CD4-positive, alpha-beta T cell treated with Interleukin-15 for 4 hours (primary cell): Measurements from ENCODE around the gene MYH1.
"Not testable (repeated sequence)": the region's sequence is repeated elsewhere in the genome, so short reads cannot be mapped to it uniquely, and the experiment has no call there.

ENCODE experiments used
- DNase-seq: peaks from one replicate; pipeline ENCODE4 v3.0.0-alpha.2; 2020; ENCODE audit warnings: low spot score

MYH1 gene

GRCh38 chr17:10518271-10519037 is at the start of gene MYH1:
Gene MYH1, minus strand, starts transcription at chr17:10518542. Its CDS starts 1,900 bp downstream, at chr17:10516642.
- no peak for DNase-seq

GRCh38 chr17:10563991-10564660 is 45.8 kb upstream of the MYH1 start:
- DNase-seq = no peak

GRCh38 chr17:10558049-10558448 is 39.7 kb upstream of the MYH1 start:
- no peak for DNase-seq

DNA sequence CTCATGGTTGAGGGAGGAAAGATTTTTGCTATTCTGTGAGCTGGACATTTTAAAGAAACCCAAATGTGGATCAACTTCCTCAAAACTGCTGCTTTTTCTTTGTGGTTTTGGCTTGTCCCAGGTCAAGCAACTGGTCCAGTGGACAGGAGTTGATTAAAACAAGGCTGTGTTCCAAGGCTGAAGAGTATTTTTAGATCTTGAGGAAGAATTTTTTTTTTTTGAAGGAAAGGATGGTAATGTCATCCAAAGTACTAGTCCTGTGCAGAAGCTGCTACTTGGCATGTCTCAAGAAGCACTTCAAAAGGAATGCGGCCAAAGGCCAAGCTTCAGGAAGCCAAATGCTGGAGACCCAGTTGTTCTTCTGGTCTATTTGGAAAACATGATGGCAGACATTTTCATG is 39.1 kb upstream of the MYH1 start:
- no peak for DNase-seq

DNA sequence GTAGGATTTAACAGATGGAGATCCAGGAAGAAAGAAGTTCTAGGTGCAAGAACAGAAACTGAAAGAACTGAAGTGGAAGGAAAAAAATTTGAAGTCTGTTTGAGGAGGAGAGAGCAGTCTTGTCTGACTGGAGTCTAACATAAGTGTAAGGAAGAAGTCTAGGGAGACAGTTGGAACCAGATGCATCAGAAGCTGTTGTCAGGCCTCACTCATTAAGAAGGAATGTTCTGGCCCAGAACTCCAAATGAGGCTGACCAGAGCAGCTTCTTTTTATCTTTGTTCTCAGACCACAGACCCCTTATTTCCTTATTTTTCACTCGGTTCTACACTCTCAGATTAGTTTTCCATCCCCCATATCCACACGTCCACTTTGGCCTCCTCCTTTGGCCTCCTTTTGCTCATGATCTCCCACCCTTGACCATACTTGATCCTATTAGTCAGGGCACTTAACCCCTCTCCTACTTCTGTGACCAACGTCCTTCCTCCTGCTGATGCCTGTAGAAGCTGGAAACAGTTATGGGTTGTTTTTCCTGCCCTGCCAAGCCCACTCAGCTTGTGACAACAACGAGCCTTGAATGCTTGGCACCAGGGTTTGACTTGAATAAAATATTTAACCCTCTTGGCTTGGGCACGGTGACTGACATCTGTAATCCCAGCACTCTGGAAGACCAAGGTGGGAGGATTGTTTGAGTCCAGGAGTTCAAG is 38.1 kb upstream of the MYH1 start:
- no peak for DNase-seq

DNA sequence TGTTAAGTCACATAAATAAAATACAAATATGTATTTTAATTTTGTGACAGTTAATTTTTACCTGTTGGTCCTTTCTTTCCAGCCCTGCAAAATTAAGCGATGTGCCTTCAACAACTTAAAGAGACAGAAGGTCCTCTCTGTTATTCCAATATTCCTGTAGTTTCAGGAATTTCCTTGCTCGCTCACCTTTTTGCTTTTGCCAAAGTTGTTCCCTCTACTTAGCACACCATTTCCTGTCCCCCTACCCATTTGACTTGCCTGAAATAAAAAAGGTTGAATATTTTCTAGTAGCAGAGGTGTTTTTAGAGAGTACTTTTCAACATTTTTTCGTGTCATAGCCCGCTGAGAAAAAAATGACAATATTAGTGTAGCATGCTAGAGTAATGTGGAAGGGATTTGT is 31.7 kb upstream of the MYH1 start:
- DNase-seq = no peak

DNA sequence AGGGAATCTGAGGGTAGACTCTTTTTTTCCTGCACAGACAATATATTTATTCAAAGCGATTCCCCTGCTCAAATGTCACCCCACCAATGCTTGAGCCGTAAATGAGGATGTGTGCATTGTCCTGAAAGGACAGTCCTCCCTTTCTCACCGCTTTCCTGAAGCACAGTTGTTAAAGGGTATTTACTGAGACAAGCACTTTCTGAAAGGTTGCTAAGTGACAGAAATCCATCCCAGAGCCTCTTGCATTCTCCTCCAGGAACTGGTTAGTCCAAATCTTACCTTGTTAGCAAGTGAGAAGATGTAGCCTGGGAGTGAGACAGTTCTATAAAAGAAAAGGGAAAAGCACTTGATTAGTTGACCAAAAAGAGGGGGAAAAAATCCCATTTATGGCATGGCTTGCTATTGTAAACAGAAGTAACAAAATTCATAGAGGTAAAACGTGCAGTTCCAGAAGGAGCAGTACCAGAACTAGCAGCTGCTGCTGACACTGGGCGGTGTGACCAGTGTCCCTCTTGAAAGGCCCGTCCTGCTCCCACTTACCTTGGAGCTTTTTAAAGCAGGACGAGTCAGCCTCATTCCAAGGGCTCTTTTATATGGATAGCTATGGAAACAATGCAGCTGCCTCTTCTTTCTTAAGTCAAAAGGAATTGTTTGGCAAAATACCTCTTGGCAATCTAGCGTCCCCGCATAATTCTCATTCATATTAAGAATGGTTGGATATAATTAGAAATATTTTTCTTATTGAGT is 30.9 kb upstream of the MYH1 start, which contains the start of gene MYH2:
Gene MYH2 (minus strand): TSS at position 563 of the 747 bp plus-strand sequence. CDS start 1,738 bp downstream, outside the sequence.
- DNase-seq = no peak

- DNase-seq = no peak
Measured at GRCh38 chr17:10547351-10547750, 29.0 kb upstream of the MYH1 start.

DNA sequence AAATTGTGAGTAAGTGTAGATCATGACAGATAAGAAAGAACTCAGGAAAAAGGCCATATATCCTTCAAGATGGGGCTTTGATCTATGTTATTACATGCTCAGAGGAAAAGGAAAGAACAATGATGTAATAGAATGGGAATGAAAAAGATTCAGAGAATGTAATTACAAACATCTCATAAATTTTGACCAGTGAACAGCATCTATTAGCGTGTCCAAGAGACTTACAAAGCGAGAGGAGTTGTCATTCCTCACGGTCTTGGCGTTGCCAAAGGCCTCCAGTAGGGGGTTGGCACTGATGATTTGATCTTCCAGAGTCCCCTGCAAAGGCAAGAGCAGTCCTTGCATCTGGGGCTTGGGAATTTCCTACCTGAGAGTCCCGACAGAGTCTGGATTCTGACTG is 25.1 kb upstream of the MYH1 start:
- DNase-seq = not testable (repeated sequence)

DNA sequence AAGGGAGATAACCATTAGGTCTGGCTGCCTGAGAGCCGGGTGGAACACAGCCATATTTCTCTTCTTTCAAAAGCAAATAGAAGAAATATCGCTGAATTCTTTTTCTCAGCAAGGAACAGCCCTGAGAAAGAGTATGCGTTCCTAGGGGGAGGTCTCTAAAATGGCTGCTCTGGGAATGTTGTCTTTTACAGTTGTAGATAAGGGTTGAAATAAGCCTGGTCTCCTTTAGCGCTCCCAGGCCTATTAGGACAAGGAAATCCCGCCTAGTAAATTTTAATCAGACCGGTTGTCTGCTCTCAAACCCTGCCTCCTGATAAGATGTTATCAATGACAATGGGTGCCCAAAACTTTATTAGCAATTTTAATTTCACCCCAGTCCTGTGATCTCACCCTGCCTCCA is 22.8 kb upstream of the MYH1 start:
- not testable (repeated sequence) for DNase-seq

GRCh38 chr17:10532026-10532425 is 13.7 kb upstream of the MYH1 start:
- no peak for DNase-seq

DNA sequence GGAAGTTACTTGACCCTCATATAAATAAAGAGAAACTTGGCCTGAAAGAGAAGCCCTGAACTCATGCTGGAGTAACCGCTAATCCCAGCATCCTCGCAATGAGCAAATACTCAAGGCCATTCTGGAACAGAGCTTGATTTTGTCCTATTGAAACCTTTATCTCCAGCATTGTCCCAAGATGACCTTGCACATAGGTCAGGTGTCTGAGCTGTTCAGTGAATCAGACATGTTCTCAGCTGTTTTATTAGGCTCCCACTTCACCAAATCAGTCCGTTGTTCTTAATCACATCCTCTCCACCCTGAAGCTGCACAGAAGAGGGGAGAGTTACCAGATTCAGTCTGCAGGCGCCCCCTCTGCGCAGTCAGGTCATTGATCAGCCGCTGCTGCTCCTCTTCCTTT is 9.1 kb upstream of the MYH1 start:
- no peak for DNase-seq

DNA sequence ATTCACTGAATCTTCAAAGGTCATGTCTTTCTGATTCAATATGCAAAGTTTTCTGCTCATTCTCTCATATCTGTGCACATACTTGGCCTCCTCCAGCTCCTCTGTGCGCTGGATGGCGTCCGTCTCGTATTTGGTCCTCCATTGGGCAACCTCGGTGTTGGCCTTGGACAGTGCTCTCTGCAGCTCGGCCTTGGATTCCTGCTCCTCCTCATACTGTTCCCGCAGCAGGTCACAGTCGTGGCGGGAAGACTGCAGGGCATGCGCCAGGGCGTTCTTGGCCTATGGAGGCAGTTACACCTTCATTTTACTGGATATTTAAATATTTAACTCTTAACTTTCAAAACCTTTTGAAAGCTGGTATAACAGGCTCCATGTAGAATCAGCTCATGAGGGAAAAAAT is 8.2 kb upstream of the MYH1 start:
- DNase-seq = no peak

DNA sequence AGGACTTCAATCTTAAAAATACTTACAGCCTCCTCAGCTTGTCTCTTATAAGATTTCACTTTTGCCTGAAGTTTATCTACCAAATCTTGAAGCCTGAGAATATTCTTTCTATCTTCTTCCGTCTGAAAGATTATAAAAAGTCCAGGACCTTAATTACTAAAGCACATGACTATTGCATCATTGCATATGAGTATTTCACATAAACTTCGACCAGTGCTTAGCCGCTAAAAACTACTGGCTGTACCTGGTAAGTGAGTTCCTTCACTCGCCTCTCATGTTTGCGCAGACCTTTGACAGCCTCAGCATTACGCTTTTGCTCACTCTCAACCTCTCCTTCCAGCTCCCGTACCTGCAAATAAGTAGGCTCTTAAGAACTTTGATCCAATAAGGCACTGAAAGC is 4.7 kb upstream of the MYH1 start:
- no peak for DNase-seq

- no peak for DNase-seq
Measured at GRCh38 chr17:10521949-10522348, 3.6 kb upstream of the MYH1 start.

DNA sequence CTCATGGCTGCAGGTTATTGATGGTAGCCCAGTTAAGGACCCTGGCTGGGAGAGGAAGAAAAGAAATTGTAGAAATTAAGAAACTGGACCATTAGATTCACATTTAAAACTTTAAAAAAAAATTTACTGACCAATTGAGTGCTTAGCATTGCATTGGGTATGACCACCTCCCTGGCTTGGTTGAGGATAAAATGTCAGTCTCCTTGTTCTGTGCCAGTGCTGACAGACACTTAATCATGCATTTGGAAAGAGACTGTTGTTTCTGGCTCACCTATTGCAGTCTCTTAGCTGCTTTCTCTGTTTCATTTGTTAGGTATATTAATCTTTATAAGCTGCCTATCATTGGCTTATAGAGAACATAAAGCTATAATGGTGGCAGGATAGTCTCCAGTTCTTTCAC is 1.7 kb downstream of the MYH1 start:
- DNase-seq = no peak

DNA sequence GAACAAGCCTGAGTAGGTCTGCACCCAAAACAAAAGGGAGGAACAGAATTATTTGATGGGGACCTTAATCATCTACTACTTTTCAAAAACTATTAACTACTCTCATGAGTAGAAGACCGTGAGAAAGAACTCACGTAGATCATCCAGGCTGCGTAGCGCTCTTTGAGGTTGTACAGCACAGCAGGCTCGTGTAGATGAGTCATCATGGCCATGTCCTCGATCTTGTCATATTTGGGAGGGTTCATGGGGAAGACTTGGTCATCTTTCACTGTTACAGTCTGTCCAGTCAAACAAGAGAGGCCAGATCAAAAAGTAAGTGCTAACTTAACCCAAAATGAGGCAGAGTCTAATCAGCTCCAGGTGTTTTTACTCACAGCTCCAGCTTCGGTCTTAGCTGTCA is 2.3 kb downstream of the MYH1 start:
- DNase-seq = no peak

DNA sequence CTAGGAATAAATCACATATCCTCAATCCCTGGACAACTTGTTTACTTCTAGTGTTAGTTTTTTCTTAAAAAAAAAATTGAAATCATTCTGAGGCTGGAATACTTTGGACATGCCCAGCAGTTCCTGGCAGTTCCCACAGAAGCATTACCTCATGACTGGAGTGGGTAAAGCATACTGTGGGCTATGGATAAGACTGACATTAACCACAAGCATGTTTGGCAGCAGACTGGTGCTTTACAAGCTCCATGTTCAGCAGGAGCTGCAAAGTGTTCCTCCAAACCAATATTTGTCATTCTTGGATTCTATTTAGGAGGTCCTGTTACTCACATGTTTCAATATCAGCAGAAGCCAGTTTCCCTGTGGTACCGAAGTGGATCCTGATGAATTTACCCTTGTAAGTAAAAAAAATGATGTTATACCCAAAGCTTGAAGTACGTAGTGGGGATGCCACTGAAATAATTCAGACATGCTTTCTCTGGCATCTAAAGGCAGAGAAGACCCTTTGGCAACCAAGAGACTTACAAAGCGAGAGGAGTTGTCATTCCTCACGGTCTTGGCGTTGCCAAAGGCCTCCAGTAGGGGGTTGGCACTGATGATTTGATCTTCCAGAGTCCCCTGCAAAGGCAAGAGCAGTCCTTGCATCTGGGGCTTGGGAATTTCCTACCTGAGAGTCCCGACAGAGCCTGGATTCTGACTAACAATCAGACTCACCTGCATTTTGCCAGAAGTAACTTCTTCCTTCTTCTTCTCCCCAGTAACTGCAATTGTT is 4.9 kb downstream of the MYH1 start:
- DNase-seq = no peak

- no peak for DNase-seq
Measured at GRCh38 chr17:10512856-10513255, 5.5 kb downstream of the MYH1 start.

GRCh38 chr17:10499950-10500349 is 18.4 kb downstream of the MYH1 start:
- DNase-seq = no peak

DNA sequence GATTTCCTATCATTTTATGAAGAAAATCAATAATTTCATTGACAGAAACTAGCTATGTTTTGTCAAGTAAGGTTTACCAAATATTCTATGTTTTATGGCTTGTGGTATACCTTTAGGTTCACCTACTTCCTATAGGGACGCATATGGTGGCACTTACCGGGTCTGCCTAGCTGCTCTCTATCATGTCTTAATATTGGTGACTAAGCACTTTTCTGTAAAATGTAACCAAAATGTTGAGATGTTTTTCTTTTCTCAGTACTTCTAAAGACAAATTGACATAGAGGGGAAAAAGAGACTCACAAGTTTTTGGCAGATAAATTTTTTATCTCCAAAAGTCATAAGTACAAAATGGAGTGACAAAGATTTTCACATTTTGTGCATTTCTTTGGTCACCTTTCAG is 26.3 kb downstream of the MYH1 start:
- no peak for DNase-seq

DNA sequence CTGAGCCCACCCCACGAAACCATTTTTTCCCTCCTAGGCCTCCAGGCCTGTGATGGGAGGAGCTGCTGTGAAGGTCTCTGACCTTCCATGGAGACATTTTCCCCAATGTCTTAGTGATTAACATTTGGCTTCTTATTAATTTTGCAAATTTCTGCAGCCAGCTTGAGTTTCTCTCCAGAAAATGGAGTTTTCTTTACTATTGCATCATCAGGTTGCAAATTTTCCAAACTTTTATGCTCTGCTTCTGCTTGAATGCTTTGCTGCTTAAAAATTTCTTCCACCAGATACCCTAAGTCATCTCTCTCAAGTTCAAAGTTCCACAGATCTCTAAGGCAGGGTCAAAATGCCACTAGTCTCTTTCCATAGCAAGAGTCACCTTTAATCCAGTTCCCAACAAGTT is 36.1 kb downstream of the MYH1 start:
- DNase-seq = no peak
